SKM-1 (cell line): ENCODE results near the gene RENBP.
"Not testable (repeated sequence)": the region's sequence is repeated elsewhere in the genome, so short reads cannot be mapped to it uniquely, and the experiment has no call there.

Experiments
- DNase-seq: peaks from one replicate; lab custom pipeline; 2025; ENCODE audit not compliant: unreplicated experiment; lab: John Stamatoyannopoulos, UW

RENBP gene

GRCh38 chrX:153944140-153944799 lies at the start of gene RENBP:
TSS of gene RENBP (minus strand) at chrX:153944643. CDS start at chrX:153944610, 33 bp downstream.
- no peak for DNase-seq

GRCh38 chrX:153993978-153994377 lies 49.5 kb upstream of the RENBP start:
- no peak for DNase-seq

GRCh38 chrX:153993079-153993478 lies 48.6 kb upstream of the RENBP start:
- DNase-seq = no peak

- no peak for DNase-seq
Observed at GRCh38 chrX:153992180-153992579, 47.7 kb upstream of the RENBP start.

- no peak for DNase-seq
Observed at GRCh38 chrX:153991013-153991580, 46.7 kb upstream of the RENBP start.

- no peak for DNase-seq
Observed at GRCh38 chrX:153989973-153990655, 45.7 kb upstream of the RENBP start.

- no peak for DNase-seq
Observed at GRCh38 chrX:153988493-153988892, 44.0 kb upstream of the RENBP start.

GRCh38 chrX:153984351-153985178 lies 40.1 kb upstream of the RENBP start:
- no peak for DNase-seq

GRCh38 chrX:153983321-153983801 lies 38.9 kb upstream of the RENBP start:
- DNase-seq = no peak

GRCh38 chrX:153981771-153982533 lies 37.5 kb upstream of the RENBP start:
- DNase-seq = no peak

- DNase-seq = no peak
Observed at GRCh38 chrX:153981231-153981630, 36.8 kb upstream of the RENBP start.

GRCh38 chrX:153980394-153980793 lies 36.0 kb upstream of the RENBP start:
- not testable (repeated sequence) for DNase-seq

GRCh38 chrX:153974726-153975286 lies 30.4 kb upstream of the RENBP start:
- DNase-seq = no peak

GRCh38 chrX:153974003-153974725 lies 29.7 kb upstream of the RENBP start:
- no peak for DNase-seq

- DNase-seq = no peak
Observed at GRCh38 chrX:153973127-153974002, 28.9 kb upstream of the RENBP start.

- peak; percentile 47 for DNase-seq
Observed at GRCh38 chrX:153972368-153973126, 28.1 kb upstream of the RENBP start, which contains the start of gene TMEM187. TSS of gene TMEM187 (plus strand) at chrX:153972754. CDS start at chrX:153982063, 9,309 bp downstream.

GRCh38 chrX:153971450-153972367 lies 27.3 kb upstream of the RENBP start, which contains the start of gene HCFC1:
TSS of gene HCFC1 (minus strand) at chrX:153971818. CDS start at chrX:153970840, 978 bp downstream.
- DNase-seq = peak; percentile 16
